GM18907 (cell line): Measurements from ENCODE around the gene PLAAT2.

Source experiments
- ATAC-seq: cut with Tn5 transposase; IDR thresholded peaks from one replicate; pipeline ENCODE4 v1.9.1; 2021; ENCODE audit warnings: mild to moderate bottlenecking, moderate library complexity; ENCODE audit not compliant: unreplicated experiment

PLAAT2 gene

GRCh38 chr11:63527667-63528066 lies 35.5 kb downstream of the PLAAT2 start:
- no peak for ATAC-seq

- ATAC-seq, result no peak
Observed at GRCh38 chr11:63523151-63523550, 40.0 kb downstream of the PLAAT2 start.

DNA sequence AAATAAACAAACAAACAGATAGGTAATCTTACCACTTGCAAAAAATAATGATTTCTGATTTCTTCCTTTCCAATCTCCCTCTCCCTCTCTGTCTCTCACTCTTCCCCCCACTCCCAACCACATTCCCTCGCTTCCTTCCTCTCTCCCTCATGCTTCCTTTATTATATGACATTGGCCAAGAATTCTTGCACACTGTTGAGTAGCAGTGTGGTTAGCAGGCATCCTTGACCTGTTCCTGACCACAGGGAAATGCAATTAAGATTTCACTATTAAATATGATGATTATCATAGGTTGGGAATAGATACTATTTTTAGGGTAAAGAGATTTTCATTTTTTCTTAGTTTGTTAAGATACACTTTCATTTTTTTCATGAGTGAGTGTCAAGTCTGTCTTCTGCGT lies 41.3 kb downstream of the PLAAT2 start:
- no peak for ATAC-seq

GRCh38 chr11:63520606-63521170 lies 42.5 kb downstream of the PLAAT2 start:
- no peak for ATAC-seq

DNA sequence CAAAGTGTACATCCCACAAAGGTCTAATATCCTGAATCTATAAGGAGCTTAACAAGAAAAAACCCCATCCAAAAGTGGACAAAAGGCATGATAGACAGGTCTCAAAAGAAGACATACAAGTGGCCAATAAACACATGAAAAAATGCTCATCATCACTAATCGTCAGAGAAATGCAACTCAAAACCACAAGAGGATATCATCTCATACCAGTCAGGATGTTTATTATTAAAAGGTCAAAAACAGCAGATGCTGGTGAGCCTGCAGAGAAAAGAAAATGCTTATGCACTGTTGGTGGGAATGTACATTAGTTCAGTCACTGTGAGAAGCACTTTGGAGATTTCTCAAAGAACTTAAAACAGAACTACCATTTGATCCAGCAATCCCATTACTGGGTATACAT lies 44.6 kb downstream of the PLAAT2 start:
- no peak for ATAC-seq

- no peak for ATAC-seq
Observed at GRCh38 chr11:63517156-63517555, 46.0 kb downstream of the PLAAT2 start.

DNA sequence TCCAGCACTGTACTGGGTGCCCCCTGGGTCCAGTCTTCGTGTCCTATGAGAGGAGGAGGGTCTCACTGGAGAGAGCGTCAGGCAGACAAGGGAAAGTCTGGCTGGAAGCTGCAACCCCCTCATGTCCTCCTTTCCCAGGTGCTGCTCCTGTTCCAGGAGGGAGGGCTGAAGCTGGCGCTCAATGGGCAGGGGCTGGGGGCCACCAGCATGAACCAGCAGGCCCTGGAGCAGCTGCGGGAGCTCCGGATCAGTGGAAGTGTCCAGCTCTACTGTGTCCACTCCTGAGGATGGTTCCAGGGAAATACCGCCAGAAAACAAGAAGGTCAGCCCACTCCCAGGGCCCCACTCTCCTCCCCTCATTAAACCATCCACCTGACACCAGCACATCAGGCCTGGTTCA lies 47.1 kb downstream of the PLAAT2 start:
- no peak for ATAC-seq

DNA sequence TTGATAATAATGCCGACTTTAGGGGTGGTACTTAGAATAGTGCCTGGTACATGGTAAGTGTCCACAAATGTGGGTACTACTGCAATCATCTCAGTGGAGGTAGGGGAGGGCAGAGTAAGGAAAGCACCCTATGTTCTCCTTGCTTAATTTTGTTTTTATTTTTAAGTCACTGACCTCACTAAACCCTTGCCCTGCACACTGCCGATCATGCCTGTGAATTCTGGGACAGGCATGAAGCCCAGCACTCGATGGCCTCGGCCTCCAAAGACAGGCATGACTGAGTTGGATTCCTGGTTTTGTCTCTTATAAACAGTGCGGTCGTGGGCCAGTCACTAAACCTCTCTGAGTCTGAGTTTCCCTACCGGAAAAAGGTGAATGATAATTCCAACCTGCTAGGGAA lies 50.4 kb downstream of the PLAAT2 start:
- no peak for ATAC-seq

- ATAC-seq, result no peak
Observed at GRCh38 chr11:63511048-63511748, 52.0 kb downstream of the PLAAT2 start.

GRCh38 chr11:63510360-63511047 lies 52.7 kb downstream of the PLAAT2 start:
- ATAC-seq, result no peak

GRCh38 chr11:63508745-63509144 lies 54.4 kb downstream of the PLAAT2 start:
- ATAC-seq, result no peak

DNA sequence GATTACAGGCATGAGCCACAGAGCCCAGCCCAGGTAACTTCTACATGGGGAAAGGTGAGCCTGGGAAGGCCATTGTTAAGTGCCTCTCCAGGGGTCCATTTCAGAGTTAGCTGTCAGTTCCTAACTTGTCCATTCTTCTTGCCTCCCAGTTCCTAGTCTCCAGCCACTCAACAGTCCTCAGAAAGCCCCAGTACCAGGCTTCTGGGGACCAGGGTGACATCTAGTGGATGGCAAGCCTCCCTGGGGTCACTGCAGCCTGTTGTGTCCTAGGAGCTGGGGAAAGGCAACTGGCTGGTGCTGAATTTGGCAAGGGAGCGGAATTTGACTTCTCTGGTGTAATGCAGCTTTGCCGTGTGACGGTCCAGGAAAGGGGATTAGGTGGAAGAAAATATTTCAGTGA lies 55.2 kb downstream of the PLAAT2 start:
- no peak for ATAC-seq

GRCh38 chr11:63507511-63507910 lies 55.7 kb downstream of the PLAAT2 start:
- ATAC-seq, result no peak

GRCh38 chr11:63506876-63507275 lies 56.3 kb downstream of the PLAAT2 start:
- no peak for ATAC-seq

GRCh38 chr11:63505857-63506528 lies 57.2 kb downstream of the PLAAT2 start, which contains the start of gene LGALS12:
LGALS12 (plus strand) TSS chr11:63506084; CDS start chr11:63506459, 375 bp downstream.
- no peak for ATAC-seq

DNA sequence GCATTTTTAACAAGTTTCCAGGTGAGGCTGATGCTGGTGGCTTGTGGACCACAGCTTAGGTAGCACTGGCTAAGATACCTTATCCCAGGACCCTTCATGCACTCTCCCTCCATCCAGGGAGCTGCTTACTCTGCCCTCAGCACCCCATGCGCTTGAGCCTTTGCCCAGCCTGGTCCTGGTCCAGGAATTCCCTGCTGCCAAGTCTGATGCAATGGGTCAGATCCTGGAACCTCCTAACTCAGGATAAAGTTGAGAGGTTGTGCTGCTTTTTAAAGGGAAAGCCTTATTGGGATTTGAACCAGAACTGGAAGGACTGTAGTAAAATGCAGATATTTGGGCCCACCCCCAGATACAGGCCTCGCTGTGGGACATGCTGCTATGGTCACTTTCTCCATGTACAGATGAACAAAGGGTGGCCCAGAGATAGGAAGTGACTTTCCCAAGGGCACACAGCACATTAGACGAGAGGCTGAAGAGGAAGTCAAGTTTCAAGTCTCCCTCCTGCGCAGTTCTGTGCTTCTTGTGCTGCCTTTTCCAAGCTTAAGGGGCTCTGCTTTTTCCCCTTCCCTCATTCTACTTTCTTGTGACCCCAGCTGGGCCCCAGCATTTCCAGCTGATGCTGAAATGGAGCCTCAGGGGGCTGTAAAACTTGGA lies 58.1 kb downstream of the PLAAT2 start:
- ATAC-seq, result no peak

DNA sequence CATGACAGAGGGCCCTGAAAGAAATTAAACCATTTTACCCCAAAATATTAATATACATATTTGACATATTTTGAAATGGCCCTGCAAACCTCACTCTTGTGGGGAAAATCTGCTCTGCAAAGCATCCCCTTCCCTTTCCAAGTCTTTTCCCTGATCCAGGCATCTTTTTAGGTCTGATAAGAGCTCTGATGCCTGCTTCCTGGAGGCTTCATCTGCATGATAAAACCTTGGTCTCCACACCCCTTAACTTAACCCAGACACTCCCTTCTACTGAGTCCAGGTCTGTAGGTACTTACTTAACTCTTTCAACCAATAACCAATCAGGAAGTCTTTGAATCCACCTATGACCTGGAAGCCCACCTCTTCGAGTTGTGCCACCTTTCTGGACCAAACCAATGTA lies 59.1 kb downstream of the PLAAT2 start:
- no peak for ATAC-seq

DNA sequence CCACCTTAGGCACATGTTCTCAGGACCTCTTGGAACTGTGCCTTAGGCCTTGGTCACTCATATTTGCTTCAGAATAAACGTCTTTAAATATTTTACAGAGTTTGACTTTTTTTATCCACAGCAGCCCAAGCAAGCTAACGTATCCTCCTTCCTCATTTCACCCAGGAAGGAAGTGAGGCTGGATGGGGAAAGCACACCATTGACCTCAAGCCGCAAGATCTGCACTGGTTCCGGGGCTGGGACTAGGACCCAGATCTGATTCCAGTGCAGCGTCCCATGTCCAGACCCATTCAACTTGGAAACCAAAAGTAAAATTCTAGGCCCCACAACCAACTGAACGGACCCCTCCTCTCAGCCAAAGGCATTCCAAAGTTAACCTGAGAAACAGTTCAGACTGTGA lies 59.7 kb downstream of the PLAAT2 start:
- no peak for ATAC-seq
